ENCODE measurements around the gene PITPNB. TPM values are rescaled to one million over a fixed set of nuclear protein-coding genes. Genes with fewer than 3 reads are reported as not detected.

Gene PITPNB
- total RNA-seq, 1 donor from 2014 or later, result 148 TPM

DNA sequence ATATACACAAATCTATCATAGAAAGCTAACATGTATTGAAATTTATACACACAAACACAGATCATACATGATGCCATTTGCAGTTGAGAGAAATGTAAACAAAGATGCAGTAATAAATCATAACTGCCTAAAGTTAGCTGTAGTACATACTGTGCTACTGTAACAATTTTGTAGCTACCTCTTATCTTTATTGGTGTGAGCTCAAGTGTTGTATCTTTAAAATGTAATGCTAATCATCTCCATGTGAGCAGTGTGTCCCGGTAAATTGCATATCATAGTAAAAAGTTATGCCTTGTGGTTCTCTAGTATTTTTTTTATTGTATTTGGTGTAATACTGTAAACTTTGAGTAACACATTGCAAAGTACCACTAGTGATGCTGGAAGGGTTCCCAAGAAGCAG is 16.8 kb upstream of the PITPNB start:
- no peak for DNase-seq
- peaks cover 6% of the 10 kb centered on the region for H3K9me3 Mint-ChIP-seq
- intact Hi-C loops (cut with micrococcal nuclease), result no loop called here
- peaks cover 3% of the 10 kb centered on the region for H3K36me3 Mint-ChIP-seq (ENCODE audit: low read depth)
- no peaks in the 10 kb centered on the region for H3K4me1 Mint-ChIP-seq
- H3K27ac Mint-ChIP-seq, result no peak overlapping the region
- H3K27me3 Mint-ChIP-seq, result no peaks in the 10 kb centered on the region
- H3K4me3 Mint-ChIP-seq, result no peak overlapping the region

DNA sequence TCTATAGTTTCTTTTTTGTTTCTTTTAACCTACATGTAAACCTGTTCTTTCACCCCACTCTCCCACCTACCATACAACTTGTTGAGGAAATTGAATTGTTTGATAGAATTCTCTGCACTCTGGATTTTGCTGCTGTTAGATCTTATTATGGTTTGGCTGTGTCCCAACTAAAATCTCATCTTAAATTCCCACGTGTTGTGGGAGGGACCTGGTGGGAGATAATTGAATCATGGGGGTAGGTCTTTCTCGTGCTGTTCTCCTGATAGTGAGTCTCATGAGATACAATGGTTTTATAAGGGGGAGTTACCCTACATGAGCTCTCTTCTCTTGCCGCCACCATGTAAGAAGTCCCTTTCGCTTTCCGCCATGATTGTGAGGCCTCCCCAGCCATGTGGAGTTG is 15.0 kb upstream of the PITPNB start:
- intact Hi-C loops (cut with micrococcal nuclease), result no loop called here
- Mint-ChIP-seq H3K36me3 (ENCODE audit: low read depth) (peaks cover 3% of the 10 kb centered on the region), H3K4me3 (no peak overlapping the region), H3K27me3 (no peaks in the 10 kb centered on the region), H3K4me1 (no peaks in the 10 kb centered on the region), H3K27ac (no peak overlapping the region), H3K9me3 (peaks cover 6% of the 10 kb centered on the region)
- DNase-seq, result no peak

DNA sequence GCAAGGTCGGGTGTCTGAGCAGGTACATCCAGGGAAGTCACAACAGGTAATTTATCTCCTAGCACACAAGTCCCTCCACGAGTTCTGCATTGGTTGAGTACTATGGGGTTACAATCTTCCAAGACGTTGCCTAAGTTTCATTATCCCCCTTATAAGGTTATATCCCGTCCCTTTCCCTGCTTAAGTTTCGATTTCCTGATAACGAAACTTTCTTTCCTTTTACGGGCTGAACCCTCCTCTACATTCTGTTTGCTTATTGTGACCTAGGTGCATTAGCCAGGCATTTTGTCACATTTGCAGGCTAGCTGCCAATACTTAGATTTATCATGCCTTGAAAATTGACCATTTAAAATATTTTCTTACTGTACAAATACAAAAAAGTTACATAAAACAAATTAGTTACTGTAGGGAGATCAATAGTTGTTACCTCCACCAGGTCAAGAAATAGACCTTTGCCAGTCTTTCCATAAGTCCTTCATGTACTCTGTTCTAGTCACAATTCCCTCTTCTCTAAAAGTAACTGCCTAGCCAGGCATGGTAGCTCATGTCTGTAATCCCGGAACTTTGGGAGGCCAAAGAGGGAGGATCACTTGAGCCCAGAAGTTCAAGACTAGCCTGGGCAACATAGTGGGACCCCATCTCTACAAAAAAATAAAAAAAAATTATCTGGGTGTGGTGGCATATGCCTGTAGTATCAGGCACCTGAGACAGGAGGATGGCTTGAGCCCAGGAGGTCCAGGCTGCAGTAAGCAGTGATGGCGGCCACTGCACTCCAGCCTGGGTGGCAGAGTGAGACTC is 14.3 kb upstream of the PITPNB start:
- intact Hi-C loops (cut with micrococcal nuclease), result no loop called here
- H3K9me3 Mint-ChIP-seq, result peaks cover 6% of the 10 kb centered on the region
- no peak overlapping the region for H3K27ac Mint-ChIP-seq
- DNase-seq, result no peak
- no peaks in the 10 kb centered on the region for H3K27me3 Mint-ChIP-seq
- H3K4me3 Mint-ChIP-seq, result no peak overlapping the region
- H3K4me1 Mint-ChIP-seq, result no peaks in the 10 kb centered on the region
- H3K36me3 Mint-ChIP-seq (ENCODE audit: low read depth), result peaks cover 1% of the 10 kb centered on the region

DNA sequence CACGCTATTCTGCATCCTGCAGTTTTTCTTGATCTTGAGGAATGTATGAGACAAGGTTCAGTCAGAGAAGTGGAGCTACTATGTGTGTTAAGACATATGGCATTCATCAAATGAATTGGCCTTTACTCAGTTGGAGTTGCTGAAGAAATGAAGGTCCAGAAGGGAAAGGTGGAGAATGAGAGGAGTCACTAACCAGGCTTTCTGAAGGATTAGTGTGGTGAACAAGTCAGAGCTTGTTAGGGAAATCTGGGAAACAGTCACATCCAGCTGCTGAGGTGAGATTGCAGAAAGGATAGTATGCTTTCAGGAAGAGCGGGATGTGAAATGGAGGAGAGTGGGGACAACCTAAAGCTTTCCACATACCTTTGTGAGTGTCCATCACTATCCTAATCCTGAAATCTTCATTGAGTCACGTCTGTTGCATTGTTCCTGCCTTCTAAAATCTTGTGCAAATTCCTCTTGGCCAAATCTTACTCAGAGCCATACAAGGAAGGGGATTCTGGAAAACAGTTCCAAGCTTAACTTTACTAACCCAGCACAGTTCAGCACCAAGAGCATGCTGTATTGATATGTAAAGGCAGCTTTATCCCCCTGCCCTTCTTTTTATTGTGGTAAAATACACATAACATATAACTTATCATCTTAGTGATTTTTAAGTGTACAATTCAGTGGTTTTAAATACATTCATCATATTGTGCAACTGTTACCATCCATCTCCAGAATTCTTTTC is 11.4 kb upstream of the PITPNB start:
- Mint-ChIP-seq H3K36me3 (ENCODE audit: low read depth) (peaks cover under 1% of the 10 kb centered on the region), H3K4me3 (no peak overlapping the region), H3K27me3 (no peaks in the 10 kb centered on the region), H3K27ac (no peak overlapping the region), H3K4me1 (peaks cover 6% of the 10 kb centered on the region), H3K9me3 (peaks cover 6% of the 10 kb centered on the region)
- intact Hi-C loops (cut with micrococcal nuclease), result no loop called here
- no peak for DNase-seq

DNA sequence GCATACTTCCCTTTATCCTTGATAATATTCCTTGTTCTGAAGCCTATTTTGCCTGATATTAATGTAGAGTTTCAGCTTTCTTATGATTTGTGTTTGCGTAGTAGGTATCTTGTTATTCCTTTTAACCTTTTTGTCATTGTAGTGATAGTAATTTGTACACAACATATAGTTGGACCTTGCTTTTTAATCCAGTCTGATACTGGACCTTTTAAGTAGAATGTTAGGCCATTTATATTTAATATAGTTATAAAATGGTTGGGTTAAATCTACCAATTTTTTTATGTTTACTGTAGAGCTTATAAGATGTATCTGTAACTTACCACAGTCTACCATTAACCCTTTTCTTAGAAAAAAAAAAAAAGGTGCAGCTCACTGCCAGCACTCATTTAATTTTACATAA is 8.6 kb upstream of the PITPNB start:
- Mint-ChIP-seq H3K4me3 (no peak overlapping the region), H3K9me3 (no peaks in the 10 kb centered on the region), H3K27ac (no peak overlapping the region), H3K27me3 (no peaks in the 10 kb centered on the region), H3K36me3 (ENCODE audit: low read depth) (peaks cover 8% of the 10 kb centered on the region), H3K4me1 (peaks cover 7% of the 10 kb centered on the region)
- DNase-seq, result no peak
- intact Hi-C loops (cut with micrococcal nuclease), result no loop called here

DNA sequence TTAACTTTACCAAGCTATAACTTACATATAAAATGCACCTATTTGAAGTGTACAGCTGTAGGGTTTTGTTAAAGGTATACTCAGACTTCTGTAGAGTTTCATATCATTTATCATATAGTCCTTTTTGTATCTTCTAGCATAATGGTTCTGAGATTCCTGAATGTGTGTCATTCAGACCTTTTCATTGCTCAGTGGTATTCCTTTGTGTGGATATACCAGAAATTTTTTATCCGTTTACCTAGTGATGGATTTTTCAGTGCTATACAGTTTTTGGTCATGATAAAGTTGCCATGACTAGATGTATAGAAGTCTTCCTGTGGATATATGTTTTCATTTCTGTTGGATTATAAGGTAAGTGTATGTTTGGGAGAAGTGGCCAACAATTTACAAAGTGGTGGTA is 6.3 kb upstream of the PITPNB start:
- intact Hi-C loops (cut with micrococcal nuclease), result no loop called here

DNA sequence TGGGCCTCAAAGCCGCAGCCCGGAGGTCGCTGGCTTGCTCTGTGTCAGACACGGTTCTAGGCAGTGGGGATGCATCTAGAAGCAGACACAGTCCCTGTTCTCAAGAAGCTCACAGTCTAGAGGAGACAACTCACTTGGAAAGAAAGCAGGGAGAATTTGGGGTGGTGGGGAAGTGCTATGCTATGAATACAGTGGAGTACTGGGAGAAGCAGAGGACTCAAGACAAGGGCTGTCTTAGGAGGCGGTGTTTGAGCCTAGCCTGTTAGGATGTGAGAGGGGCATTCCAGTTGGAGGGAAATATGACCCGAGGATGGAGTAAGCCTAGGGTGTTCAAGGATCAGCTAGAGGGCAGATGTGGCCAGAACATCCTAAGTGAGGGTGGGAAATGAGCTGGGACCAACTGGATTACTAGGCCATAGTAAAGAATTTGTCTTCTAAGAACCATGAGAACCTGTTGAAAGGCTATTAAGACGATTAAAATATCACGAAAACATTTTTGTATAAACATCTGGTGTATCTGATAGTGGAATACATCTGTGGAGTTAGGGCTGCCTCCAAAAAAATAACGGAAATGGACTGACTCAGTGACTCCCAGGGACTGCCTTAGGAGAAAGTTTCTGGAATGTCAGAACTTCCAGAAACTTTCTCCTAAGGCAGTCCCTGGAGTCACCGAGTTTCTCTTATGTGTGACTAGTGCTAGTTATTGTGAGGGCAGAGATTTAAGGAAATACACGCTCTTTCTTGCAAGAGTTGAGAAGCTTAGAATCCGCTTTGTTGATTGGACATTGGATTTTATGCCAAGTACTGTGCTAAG is 1.1 kb upstream of the PITPNB start:
- H3K27me3 Mint-ChIP-seq, result peaks cover 4% of the 10 kb centered on the region
- peak overlapping the region; percentile 99 for H3K27ac Mint-ChIP-seq
- peaks cover 56% of the 10 kb centered on the region for H3K4me1 Mint-ChIP-seq
- H3K9me3 Mint-ChIP-seq, result no peaks in the 10 kb centered on the region
- intact Hi-C loops (cut with micrococcal nuclease), result loop anchor here (2.0 to 5.0 kb wide), 7 partner anchors 38 to 1438 kb away; partner anchors contain the start of genes CHEK2, EWSR1, HPS4 and HSCB
- peak overlapping the region; percentile 97 for H3K4me3 Mint-ChIP-seq
- DNase-seq, result no peak
- peaks cover 45% of the 10 kb centered on the region for H3K36me3 Mint-ChIP-seq (ENCODE audit: low read depth)

More for the DNA sequence above, 6.3 kb upstream of the PITPNB start:
- Mint-ChIP-seq H3K9me3 (no peaks in the 10 kb centered on the region), H3K4me3 (no peak overlapping the region), H3K27ac (no peak overlapping the region), H3K36me3 (ENCODE audit: low read depth) (peaks cover 16% of the 10 kb centered on the region), H3K27me3 (no peaks in the 10 kb centered on the region), H3K4me1 (peaks cover 24% of the 10 kb centered on the region)
- DNase-seq, result no peak

DNA sequence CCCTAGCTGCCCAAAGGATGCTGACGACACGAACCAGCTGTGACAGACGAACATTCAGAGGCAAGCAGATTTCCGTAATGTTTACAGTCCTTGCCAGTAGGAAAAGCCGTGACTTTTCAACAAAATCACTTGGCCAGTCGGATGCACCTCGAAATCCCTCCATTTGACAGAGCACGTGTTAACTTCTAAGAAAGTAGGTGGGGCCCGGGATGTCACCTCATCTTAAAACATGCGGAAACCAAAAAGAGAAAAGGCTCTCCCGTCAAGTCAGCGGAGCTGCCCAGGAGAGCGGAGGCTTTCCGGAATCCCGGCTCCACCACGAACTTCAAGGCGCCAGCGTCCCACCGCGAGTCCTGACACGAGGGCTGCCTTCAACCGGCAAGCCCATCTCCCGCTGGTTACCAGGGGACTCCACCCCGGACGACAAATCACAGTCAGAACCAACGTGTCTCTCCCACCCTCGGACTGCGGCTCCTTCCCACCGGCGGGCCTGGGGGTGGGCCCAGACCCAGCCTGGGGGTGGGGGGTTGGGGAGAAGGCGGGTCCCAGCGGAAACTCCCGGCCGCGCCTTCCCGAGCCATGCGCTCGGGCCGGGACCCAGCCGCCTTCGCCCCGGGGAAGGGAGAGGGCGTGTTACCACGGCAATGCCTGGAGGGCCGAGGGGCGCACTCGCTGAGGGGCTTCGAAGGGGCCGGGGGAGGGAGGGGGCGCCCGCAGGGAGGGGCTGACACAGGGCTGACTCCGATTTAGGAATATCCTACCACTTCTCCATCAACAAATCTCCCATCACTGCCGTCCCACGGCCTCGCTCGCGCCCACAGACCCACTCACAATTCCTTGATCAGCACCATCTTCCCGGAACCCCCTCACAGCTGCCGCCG is 475 bp downstream of the PITPNB start:
- H3K36me3 Mint-ChIP-seq (ENCODE audit: low read depth), result peaks cover 54% of the 10 kb centered on the region
- H3K27me3 Mint-ChIP-seq, result peaks cover 4% of the 10 kb centered on the region
- H3K9me3 Mint-ChIP-seq, result no peaks in the 10 kb centered on the region
- H3K4me1 Mint-ChIP-seq, result peaks cover 71% of the 10 kb centered on the region
- peak overlapping the region; percentile 97 for H3K4me3 Mint-ChIP-seq
- peak overlapping the region; percentile 99 for H3K27ac Mint-ChIP-seq
- DNase-seq, result peak; percentile 87
- intact Hi-C loops (cut with micrococcal nuclease), result loop anchor here (2.0 to 5.0 kb wide), 7 partner anchors 36 to 1436 kb away; partner anchors contain the start of genes CHEK2, EWSR1, HPS4 and HSCB

DNA sequence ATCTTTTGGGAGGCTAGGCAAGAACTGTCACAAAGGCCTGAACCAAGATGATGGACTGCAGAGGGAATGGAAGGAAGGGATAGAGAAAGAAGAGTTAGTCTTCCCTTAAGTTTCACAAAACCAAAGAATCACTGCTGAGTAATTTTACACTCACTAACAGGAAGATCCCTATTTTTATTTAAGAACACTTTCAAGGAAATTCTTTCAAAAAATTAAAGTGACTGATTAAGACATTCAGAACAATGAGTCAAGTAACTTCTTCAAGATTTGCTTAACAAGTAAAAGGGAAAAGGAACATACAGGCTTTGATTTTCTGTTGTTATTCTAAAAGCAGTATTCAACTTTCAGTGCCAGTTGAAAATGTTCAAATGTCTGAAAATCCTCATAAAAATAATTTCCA is 3.1 kb downstream of the PITPNB start:
- DNase-seq, result no peak
- Mint-ChIP-seq H3K4me1 (peaks cover 74% of the 10 kb centered on the region), H3K9me3 (no peaks in the 10 kb centered on the region), H3K36me3 (ENCODE audit: low read depth) (peaks cover 57% of the 10 kb centered on the region), H3K4me3 (peak overlapping the region; percentile 22), H3K27me3 (peaks cover 4% of the 10 kb centered on the region), H3K27ac (peak overlapping the region; percentile 10)
- intact Hi-C loops (cut with micrococcal nuclease), result loop anchor here (1.0 to 5.0 kb wide), 5 partner anchors 12 to 1434 kb away; partner anchors contain the start of genes CHEK2, HPS4, HSCB and SRRD

DNA sequence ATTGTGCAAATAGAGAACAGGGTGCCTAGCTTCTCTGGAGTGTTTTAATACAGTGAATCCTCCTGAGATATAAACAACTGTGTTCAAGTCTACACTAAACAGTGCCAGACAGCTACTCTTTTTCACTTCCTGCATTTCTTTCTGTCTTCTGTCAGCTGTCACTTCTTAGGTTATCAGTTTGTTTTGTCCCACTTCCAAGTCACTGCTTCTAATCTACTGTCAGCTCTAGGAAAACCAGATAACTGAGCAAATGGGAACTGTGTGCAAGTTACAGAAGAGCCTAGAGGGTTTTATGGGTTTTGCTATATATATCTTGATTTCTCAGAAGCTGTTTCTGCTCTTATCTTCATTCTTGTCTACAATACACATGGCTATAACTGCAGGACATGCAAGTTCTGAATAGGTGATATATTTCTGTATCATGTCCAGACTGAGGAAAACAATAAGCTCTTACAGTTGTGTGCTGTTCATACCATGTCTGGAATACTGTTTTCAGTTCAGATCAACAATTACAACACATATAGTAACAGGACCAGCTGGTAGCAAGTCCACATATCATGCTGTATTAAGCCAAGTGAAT is 5.8 kb downstream of the PITPNB start:
- Mint-ChIP-seq H3K9me3 (no peaks in the 10 kb centered on the region), H3K27ac (peak overlapping the region; percentile 8), H3K27me3 (no peaks in the 10 kb centered on the region), H3K4me3 (no peak overlapping the region), H3K4me1 (peaks cover 57% of the 10 kb centered on the region), H3K36me3 (ENCODE audit: low read depth) (peaks cover 68% of the 10 kb centered on the region)
- DNase-seq, result no peak
- intact Hi-C loops (cut with micrococcal nuclease), result no loop called here

DNA sequence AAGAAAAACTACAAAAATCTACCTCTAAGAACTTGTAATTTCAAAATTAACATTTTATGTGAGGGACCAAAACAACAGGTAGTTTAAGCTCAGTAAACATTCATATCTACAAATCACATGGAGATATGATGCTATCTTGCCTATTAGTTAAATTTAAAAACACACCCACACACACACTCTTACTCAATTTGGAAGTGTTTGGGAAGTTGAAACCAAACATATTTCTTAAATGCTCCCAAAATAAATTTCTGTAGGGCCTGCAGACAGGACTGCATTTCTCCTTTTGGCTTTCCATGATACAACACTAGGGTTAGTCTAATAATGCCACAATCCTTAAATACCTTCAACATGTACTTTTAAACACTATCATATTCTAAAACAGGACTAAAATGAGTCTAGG is 7.0 kb downstream of the PITPNB start:
- Mint-ChIP-seq H3K4me1 (peaks cover 52% of the 10 kb centered on the region), H3K27ac (no peak overlapping the region), H3K9me3 (no peaks in the 10 kb centered on the region), H3K27me3 (no peaks in the 10 kb centered on the region), H3K36me3 (ENCODE audit: low read depth) (peaks cover 66% of the 10 kb centered on the region), H3K4me3 (no peak overlapping the region)
- DNase-seq, result no peak
- intact Hi-C loops (cut with micrococcal nuclease), result no loop called here

DNA sequence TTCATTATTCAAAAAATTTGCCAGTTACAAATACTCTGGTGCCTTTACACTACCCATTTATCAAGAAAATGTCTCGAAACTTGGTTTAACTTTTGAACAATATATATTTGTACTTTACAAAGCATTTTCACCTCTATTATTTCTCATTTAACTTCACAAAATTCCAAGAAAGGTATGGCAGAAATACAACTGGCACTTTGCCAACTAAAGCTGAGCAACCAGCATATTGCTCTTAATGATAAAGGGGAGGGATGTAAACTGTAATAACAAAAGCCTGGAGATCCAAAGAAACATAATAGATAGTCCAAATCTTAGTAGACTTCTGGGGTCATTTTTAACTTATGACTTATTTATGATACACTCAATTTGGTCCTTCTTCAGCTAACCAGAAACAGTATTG is 7.7 kb downstream of the PITPNB start:
- Mint-ChIP-seq H3K4me1 (peaks cover 53% of the 10 kb centered on the region), H3K4me3 (no peak overlapping the region), H3K36me3 (ENCODE audit: low read depth) (peaks cover 69% of the 10 kb centered on the region), H3K27ac (no peak overlapping the region), H3K9me3 (no peaks in the 10 kb centered on the region), H3K27me3 (no peaks in the 10 kb centered on the region)
- intact Hi-C loops (cut with micrococcal nuclease), result no loop called here
- no peak for DNase-seq

DNA sequence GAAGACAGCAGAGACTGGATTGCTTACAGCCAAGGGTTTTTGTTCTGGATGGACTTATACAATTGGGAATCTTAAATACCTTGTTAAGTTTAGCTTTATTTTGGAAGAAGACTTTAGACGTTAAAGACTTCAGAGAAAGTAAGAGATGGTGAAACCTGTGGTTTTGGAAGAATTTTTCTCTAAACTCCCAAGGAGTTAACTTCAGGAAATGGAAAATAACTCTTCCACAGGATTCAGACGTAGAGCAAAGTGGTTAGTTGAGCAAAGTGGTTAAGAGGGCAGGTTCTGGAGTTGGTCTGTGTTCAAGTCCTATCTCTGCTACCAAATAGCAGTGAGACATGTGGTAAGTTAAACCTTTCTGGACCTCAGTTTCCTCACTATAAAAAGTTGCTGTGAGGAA is 12.8 kb downstream of the PITPNB start:
- Mint-ChIP-seq H3K27me3 (no peaks in the 10 kb centered on the region), H3K36me3 (ENCODE audit: low read depth) (peaks cover 66% of the 10 kb centered on the region), H3K27ac (no peak overlapping the region), H3K4me1 (peaks cover 39% of the 10 kb centered on the region), H3K4me3 (no peak overlapping the region), H3K9me3 (no peaks in the 10 kb centered on the region)
- DNase-seq, result peak; percentile 14
- intact Hi-C loops (cut with micrococcal nuclease), result no loop called here

Measured in activated CD4-positive, alpha-beta T cell treated with anti-CD3 and anti-CD28 coated beads, Interleukin-2, amount 10 ng/mL, durations not matched to agents 24 days and 14 days (primary cell).